ENCODE data around the gene TTC9C.
A peak's percentile ranks its signal among the peaks of the same experiment; 100 is the strongest.

The TTC9C gene

DNA sequence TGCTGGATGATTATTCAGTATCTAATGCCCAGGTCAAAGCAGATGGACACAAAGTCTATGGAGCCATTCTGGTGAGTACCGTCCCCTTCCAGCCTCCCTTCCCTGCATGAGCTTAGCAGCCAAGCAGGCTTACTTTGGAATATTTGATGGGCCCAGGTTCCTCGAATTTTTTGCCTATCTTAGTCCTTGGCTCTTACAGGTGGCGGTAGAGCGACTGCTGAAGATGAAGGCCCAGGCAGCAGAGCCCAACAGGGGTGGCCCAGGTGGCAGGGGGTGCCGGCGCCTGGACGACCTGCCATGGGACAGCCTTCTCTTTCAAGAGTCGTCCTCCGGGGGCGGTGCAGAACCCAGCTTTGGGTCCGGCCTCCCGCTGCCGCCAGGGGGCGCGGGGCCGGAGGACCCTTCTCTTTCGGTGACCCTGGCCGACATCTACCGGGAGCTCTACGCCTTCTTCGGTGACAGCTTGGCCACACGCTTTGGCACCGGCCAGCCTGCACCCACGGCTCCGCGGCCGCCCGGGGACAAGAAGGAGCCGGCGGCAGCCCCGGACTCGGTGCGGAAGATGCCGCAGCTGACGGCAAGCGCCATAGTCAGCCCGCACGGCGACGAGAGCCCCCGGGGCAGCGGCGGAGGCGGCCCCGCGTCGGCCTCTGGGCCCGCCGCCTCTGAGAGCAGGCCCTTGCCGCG is 58.2 kb downstream of the TTC9C start:
- peak; percentile 99 for TF ChIP-seq CTCF (IDR thresholded peaks at IDR 0.05; ENCODE audit: low read depth, low read length, missing control alignments)
- H3K4me3 ChIP-seq (ENCODE audit: low read depth, low read length): peak overlapping the region; percentile 82
- peak; percentile 59 for DNase-seq (ENCODE audit: low read depth)

- peak; percentile 67 for TF ChIP-seq CTCF (IDR thresholded peaks at IDR 0.05; ENCODE audit: low read depth, low read length, missing control alignments)
- peak within 1 kb of the TSS; percentile 82 for H3K4me3 ChIP-seq (ENCODE audit: low read depth, low read length)
- DNase-seq (ENCODE audit: low read depth): peak; percentile 95
Observed at GRCh38 chr11:62787005-62787759, 58.9 kb downstream of the TTC9C start, which contains the start of gene TMEM179B. TMEM179B (plus strand) TSS chr11:62787402; CDS start chr11:62787432, 30 bp downstream.

All from GM12864 (cell line).